Subcutaneous adipose tissue (tissue), 4 donors: ENCODE data around the gene MT1HL1. TPM values are rescaled to one million over a fixed set of nuclear protein-coding genes. Genes with fewer than 3 reads are reported as not detected.

Source experiments
- CTCF ChIP-seq: fragments of 450-650 bp; IDR thresholded peaks from one replicate; pipeline ENCODE4 v1.5.1; 2016; ENCODE audit warnings: low read depth, mild to moderate bottlenecking, control low read depth, antibody characterized with exemption, moderate library complexity
- total RNA-seq, 4 donors: library from RNA; depleted of rRNA; stranded (reverse); fragments of >200 nt; gene quantifications; one replicate each; pipeline ENCODE4 v1.1.0, GENCODE V29; 2016

MT1HL1 gene
- total RNA-seq, 4 donors from 2014 or later: not detected

GRCh38 chr1:236978740-236979139 lies 25.5 kb downstream of the MT1HL1 start:
- no peak for TF ChIP-seq CTCF

GRCh38 chr1:236975461-236975860 lies 28.8 kb downstream of the MT1HL1 start:
- no peak for TF ChIP-seq CTCF

- TF ChIP-seq CTCF: no peak
Measured at GRCh38 chr1:236966636-236967035, 37.6 kb downstream of the MT1HL1 start.

GRCh38 chr1:236963920-236964319 lies 40.3 kb downstream of the MT1HL1 start:
- no peak for TF ChIP-seq CTCF

- TF ChIP-seq CTCF: no peak
Measured at GRCh38 chr1:236959112-236959511, 45.1 kb downstream of the MT1HL1 start.

- TF ChIP-seq CTCF: no peak
Measured at GRCh38 chr1:236957235-236957634, 47.0 kb downstream of the MT1HL1 start.

Other genes starting within 250 kb of the MT1HL1 start
- gene MTR, start 209.1 kb downstream of the MT1HL1 start, total RNA-seq: 10 to 100 TPM; 26.1 to 41.6 (median 32.8) TPM
- gene RYR2, start 37.7 kb upstream of the MT1HL1 start, total RNA-seq: 1 to 10 TPM in 1 of 4 donors, under 1 TPM in 3; 0.16 to 1.4 (median 0.60) TPM